ENCODE data around the gene MUC7.

GRCh38 chr4:70496231-70496630 lies 24.2 kb downstream of the MUC7 start:
- TF ChIP-seq CTCF (IDR thresholded peaks at IDR 0.05) (no peak), EP300 (IDR thresholded peaks at IDR 0.05) (no peak), POLR2A (IDR thresholded peaks at IDR 0.05) (no peak)
